Gastrocnemius medialis (tissue), 4 donors: ENCODE results near the gene OCA2. TPM values are rescaled to one million over a fixed set of nuclear protein-coding genes. Genes with fewer than 3 reads are reported as not detected.

Experiments used
- ATAC-seq, 2 donors: fragments of 150-250 bp; one replicate each; pipeline ENCODE4 v1.9.1; 2016
- DNase-seq, 2 donors: peaks; one replicate each; pipeline ENCODE4 v3.0.0-alpha.2; 2019
- H3K27ac ChIP-seq, 4 donors: fragments of 200-600 bp; sonication (generic); 1 replicate in 1 of 4; 2 replicates in 3 of 4; pipeline ENCODE4 v1.5.1; 2016 to 2018; ENCODE audit warnings: mild to moderate bottlenecking in 2 of 4, moderate library complexity in 1 of 4
- H3K27me3 ChIP-seq, 3 donors: fragments of 200-600 bp; sonication (generic) in 2 of 3; 1 replicate in 1 of 3; 2 replicates in 2 of 3; pipeline versions ENCODE4 v1.5.1 to v1.6.0; 2016 to 2019; ENCODE audit warnings: mild to moderate bottlenecking in 1 of 3, moderate library complexity in 1 of 3
- H3K36me3 ChIP-seq, 2 donors: fragments of 200-600 bp; sonication (generic) in 1 of 2; one replicate each; pipeline ENCODE4 v1.5.1; 2017 to 2018
- H3K4me1 ChIP-seq, 2 donors: fragments of 200-600 bp; sonication (generic) in 1 of 2; one replicate each; pipeline ENCODE4 v1.5.1; 2016 to 2017; ENCODE audit warnings: mild to moderate bottlenecking in 2 of 2
- H3K4me3 ChIP-seq, 4 donors: fragments of 200-600 bp; sonication (generic) in 3 of 4; 1 replicate in 1 of 4; 2 replicates in 3 of 4; pipeline ENCODE4 v1.5.1; 2016 to 2019; ENCODE audit warnings: mild to moderate bottlenecking in 2 of 4
- H3K9me3 ChIP-seq, 3 donors: fragments of 200-600 bp; sonication (generic) in 2 of 3; 1 replicate in 1 of 3; 2 replicates in 2 of 3; pipeline ENCODE4 v1.5.1; 2016 to 2019
- CTCF ChIP-seq, 5 experiments: fragments of 450-650 bp in 3 of 5; fragments of 200-600 bp in 2 of 5; sonication (generic) in 2 of 5; IDR thresholded peaks in 4 of 5; conservative IDR thresholded peaks in 1 of 5; 1 replicate in 4 of 5; 2 replicates in 1 of 5; pipeline ENCODE4 v1.5.1; 2016 to 2019; ENCODE audit warnings: antibody characterized with exemption in 5 of 5, mild to moderate bottlenecking in 3 of 5, moderate library complexity in 3 of 5
- POLR2A ChIP-seq, 2 donors: fragments of 450-650 bp; IDR thresholded peaks; one replicate each; pipeline ENCODE4 v1.6.1; 2017; ENCODE audit warnings: antibody characterized with exemption in 2 of 2, mild to moderate bottlenecking in 2 of 2, moderate library complexity in 2 of 2
- in situ Hi-C, 4 donors: fragments of 200-750 bp; cut with MboI; loops; one replicate each; pipeline versions ENCODE4 v1.15.0 to v1.8.0; 2017; ENCODE audit warnings: low sequenced_read_pairs in 4 of 4
- intact Hi-C: fragments of 100-400 bp; cut with DNase I; formaldehyde crosslinking; loops from one replicate; pipeline ENCODE4 v1.15.1; 2023; ENCODE audit warnings: low total_unique reads
- total RNA-seq, 4 donors: library from RNA; depleted of rRNA; stranded (reverse); fragments of >200 nt; gene quantifications; one replicate each; pipeline versions ENCODE4 v1.1.0 to v1.2.3, GENCODE V29; 2016

Gene OCA2
- total RNA-seq, 4 donors from 2014 or later = 0.16 to 0.63 (median 0.41) TPM; not detected in 1

GRCh38 chr15:27746401-27746955, 352.6 kb downstream of the OCA2 start:
- Histone ChIP-seq H3K27ac (no peak overlapping the region), H3K27me3 (no peaks in the 10 kb centered on the region), H3K9me3 (no peaks in the 10 kb centered on the region), H3K4me3 (no peak overlapping the region), H3K4me1 (no peaks in the 10 kb centered on the region), H3K36me3 (no peaks in the 10 kb centered on the region)
- intact Hi-C loops = no loop called here
- in situ Hi-C loops = no loop called here
- ATAC-seq = no peak
- TF ChIP-seq POLR2A (IDR thresholded peaks at IDR 0.05) (no peak), CTCF (IDR thresholded peaks at IDR 0.05 in 4 of 5, conservative IDR thresholded peaks at IDR 0.05 in 1 of 5) (no peak)
- DNase-seq = no peak

GRCh38 chr15:27744641-27745040, 354.5 kb downstream of the OCA2 start:
- H3K27me3 ChIP-seq = no peaks in the 10 kb centered on the region
- H3K27ac ChIP-seq = no peak overlapping the region
- H3K36me3 ChIP-seq = no peaks in the 10 kb centered on the region
- ATAC-seq = no peak
- TF ChIP-seq POLR2A (IDR thresholded peaks at IDR 0.05) (no peak), CTCF (IDR thresholded peaks at IDR 0.05 in 4 of 5, conservative IDR thresholded peaks at IDR 0.05 in 1 of 5) (no peak)
- H3K4me3 ChIP-seq = no peak overlapping the region
- DNase-seq = no peak
- H3K4me1 ChIP-seq = no peaks in the 10 kb centered on the region
- in situ Hi-C loops (no loop called here), intact Hi-C loops (no loop called here)
- no peaks in the 10 kb centered on the region for H3K9me3 ChIP-seq

GRCh38 chr15:27743638-27744037, 355.5 kb downstream of the OCA2 start:
- intact Hi-C loops = no loop called here
- H3K4me3 ChIP-seq = no peak overlapping the region

DNA sequence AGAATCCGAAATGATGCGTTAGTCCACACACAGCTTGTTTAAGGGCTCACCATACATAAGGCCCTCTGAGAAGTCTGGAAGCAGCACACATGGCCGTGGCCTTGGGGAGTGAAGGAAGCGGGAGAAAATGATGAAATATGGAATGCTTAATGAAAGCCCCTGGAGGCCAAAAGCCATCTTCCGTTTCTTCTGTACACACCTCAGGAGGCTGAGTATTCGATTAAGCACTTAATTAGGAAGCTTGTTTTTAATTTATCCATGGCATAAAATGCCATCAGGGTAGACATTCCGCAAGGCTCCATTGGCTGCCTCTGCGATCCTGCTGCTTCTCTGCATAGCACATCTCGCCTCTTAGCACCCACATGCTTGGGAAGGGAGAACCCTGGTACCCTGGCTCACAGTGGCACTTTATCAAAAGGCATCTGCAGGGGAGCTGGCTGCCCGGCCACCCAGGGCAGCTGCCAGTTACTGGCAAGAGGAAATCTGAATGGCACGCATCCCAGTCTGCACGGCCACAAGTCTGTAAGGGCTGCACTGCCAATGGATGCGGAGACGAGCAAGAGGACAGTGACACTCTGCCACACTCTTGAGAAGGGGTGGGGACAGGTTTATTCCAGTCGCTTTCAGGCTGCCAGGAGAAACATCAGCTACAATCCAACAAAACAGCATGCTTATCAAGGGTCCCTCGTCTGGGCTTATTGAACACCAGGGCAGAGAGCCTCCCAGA, 356.2 kb downstream of the OCA2 start:
- H3K4me1 ChIP-seq = no peaks in the 10 kb centered on the region

More at GRCh38 chr15:27743638-27744037, 355.5 kb downstream of the OCA2 start:
- ATAC-seq (no peak), DNase-seq (no peak)
- no peaks in the 10 kb centered on the region for H3K27me3 ChIP-seq
- H3K4me1 ChIP-seq = no peaks in the 10 kb centered on the region
- in situ Hi-C loops = no loop called here
- no peaks in the 10 kb centered on the region for H3K9me3 ChIP-seq
- TF ChIP-seq POLR2A (IDR thresholded peaks at IDR 0.05) (no peak), CTCF (IDR thresholded peaks at IDR 0.05 in 4 of 5, conservative IDR thresholded peaks at IDR 0.05 in 1 of 5) (no peak)
- no peaks in the 10 kb centered on the region for H3K36me3 ChIP-seq
- no peak overlapping the region for H3K27ac ChIP-seq

More for the DNA sequence above, 356.2 kb downstream of the OCA2 start:
- no peaks in the 10 kb centered on the region for H3K27me3 ChIP-seq
- TF ChIP-seq CTCF (IDR thresholded peaks at IDR 0.05 in 4 of 5, conservative IDR thresholded peaks at IDR 0.05 in 1 of 5) (no peak), POLR2A (IDR thresholded peaks at IDR 0.05) (no peak)
- no peaks in the 10 kb centered on the region for H3K9me3 ChIP-seq
- ATAC-seq (no peak), DNase-seq (no peak)
- intact Hi-C loops (no loop called here), in situ Hi-C loops (no loop called here)
- H3K27ac ChIP-seq = no peak overlapping the region
- H3K4me3 ChIP-seq = no peak overlapping the region
- H3K36me3 ChIP-seq = no peaks in the 10 kb centered on the region
